Naive thymus-derived CD4-positive, alpha-beta T cell (primary cell): ENCODE measurements around the gene UGT1A4. TPM values are rescaled to one million over a fixed set of nuclear protein-coding genes. Genes with fewer than 3 reads are reported as not detected.

Source experiments
- ATAC-seq: fragments of 150-1000 bp; cut with Tn5 transposase; 2 replicates; pipeline ENCODE4 v1.10.0; 2021; ENCODE audit warnings: mild to moderate bottlenecking, moderate library complexity
- CTCF ChIA-PET: fragments of 350-600 bp; sonication (Branson Sonifier 250); formaldehyde crosslinking; loops from one replicate; lab custom pipeline; 2021; ENCODE audit warnings: antibody characterized with exemption; lab: Charles Lee
- POLR2A ChIA-PET: fragments of 350-600 bp; sonication (Branson Sonifier 250); formaldehyde crosslinking; loops from one replicate; lab custom pipeline; 2021; ENCODE audit warnings: antibody characterized with exemption, inconsistent platforms; lab: Charles Lee
- DNase-seq, 9 donors: peaks; one replicate each; pipeline versions ENCODE4 v3.0.0 to v3.0.0-alpha.2; 2020 to 2022; ENCODE audit warnings: mixed read lengths in 1 of 9
- H3K27ac ChIP-seq: one replicate; pipeline ENCODE4 v1.7.0; 2013; ENCODE audit warnings: mild to moderate bottlenecking, low read depth, low read length, moderate library complexity
- H3K27me3 ChIP-seq, 2 donors: one replicate each; pipeline ENCODE4 v1.7.0; 2013; ENCODE audit warnings: low read length in 2 of 2, mild to moderate bottlenecking in 2 of 2, moderate library complexity in 2 of 2; ENCODE audit not compliant: control insufficient read depth in 2 of 2, insufficient read depth in 2 of 2
- H3K36me3 ChIP-seq, 3 experiments: 1 replicate in 2 of 3; 2 replicates in 1 of 3; pipeline ENCODE4 v1.7.0; 2013; ENCODE audit warnings: low read length in 3 of 3, mild to moderate bottlenecking in 3 of 3, moderate library complexity in 1 of 3; ENCODE audit not compliant: insufficient read depth in 3 of 3, control insufficient read depth in 2 of 3
- H3K4me1 ChIP-seq, 2 donors: one replicate each; pipeline ENCODE4 v1.7.0; 2013; ENCODE audit warnings: low read length in 2 of 2, mild to moderate bottlenecking in 2 of 2, moderate library complexity in 1 of 2; ENCODE audit not compliant: control insufficient read depth in 2 of 2, insufficient read depth in 2 of 2
- H3K4me3 ChIP-seq: 2 replicates; pipeline ENCODE4 v1.7.0; 2013; ENCODE audit warnings: mild to moderate bottlenecking, low read length
- H3K9me3 ChIP-seq, 3 experiments: 1 replicate in 2 of 3; 2 replicates in 1 of 3; pipeline ENCODE4 v1.7.0; 2013; ENCODE audit warnings: low read length in 3 of 3; ENCODE audit not compliant: control insufficient read depth in 2 of 3
- H3K27ac Mint-ChIP-seq, 9 donors: one replicate each; pipeline ENCODE4 v1.8.0; 2020 to 2022; ENCODE audit warnings: mixed read lengths in 9 of 9, mild to moderate bottlenecking in 8 of 9, moderate library complexity in 5 of 9, inconsistent platforms in 2 of 9
- H3K27me3 Mint-ChIP-seq, 5 donors: one replicate each; pipeline ENCODE4 v1.8.0; 2021 to 2022; ENCODE audit warnings: mixed read lengths in 5 of 5, mild to moderate bottlenecking in 1 of 5
- H3K36me3 Mint-ChIP-seq, 5 donors: one replicate each; pipeline ENCODE4 v1.8.0; 2020 to 2022; ENCODE audit warnings: mixed read lengths in 5 of 5, mild to moderate bottlenecking in 3 of 5, inconsistent platforms in 1 of 5
- H3K4me1 Mint-ChIP-seq, 7 donors: one replicate each; pipeline ENCODE4 v1.8.0; 2020 to 2022; ENCODE audit warnings: mixed read lengths in 7 of 7, mild to moderate bottlenecking in 3 of 7, inconsistent platforms in 1 of 7
- H3K4me3 Mint-ChIP-seq, 10 donors: one replicate each; pipeline ENCODE4 v1.8.0; 2020 to 2022; ENCODE audit warnings: mild to moderate bottlenecking in 10 of 10, mixed read lengths in 10 of 10, moderate library complexity in 6 of 10, inconsistent platforms in 2 of 10
- H3K9me3 Mint-ChIP-seq, 11 donors: one replicate each; pipeline ENCODE4 v1.8.0; 2020 to 2022; ENCODE audit warnings: mixed read lengths in 11 of 11, mild to moderate bottlenecking in 4 of 11, inconsistent platforms in 1 of 11, moderate library complexity in 1 of 11
- intact Hi-C, 2 donors: fragments of 100-400 bp; cut with micrococcal nuclease; formaldehyde crosslinking; loops; one replicate each; pipeline ENCODE4 v1.15.1; 2023
- polyA plus RNA-seq, 2 donors: library from polyadenylated mRNA; unstranded; fragments of 300-500 nt; fragmentation: Illumina TruSeq; gene quantifications; one replicate each; pipeline ENCODE4 v1.2.3, GENCODE V29; 2021
- total RNA-seq, 6 experiments: library from RNA in 5 of 6; stranded (reverse) in 5 of 6; gene quantifications; 1 replicate in 5 of 6; 2 replicates in 1 of 6; pipeline ENCODE4 v1.2.3 and lab custom pipeline; 2021 to 2026

The UGT1A4 gene
- total and polyA plus RNA-seq, 7 experiments from 2014 or later = not detected

- Histone ChIP-seq H3K9me3 (no peaks in the 10 kb centered on the region), H3K4me3 (no peak overlapping the region), H3K27ac (no peak overlapping the region), H3K27me3 (peaks cover 0 to 7% of the 10 kb centered on the region in 2 donors), H3K4me1 (no peaks in the 10 kb centered on the region), H3K36me3 (no peaks in the 10 kb centered on the region)
- no peak for DNase-seq
- Mint-ChIP-seq H3K36me3 (peaks cover 0 to 5% (median 0%) of the 10 kb centered on the region in 5 donors), H3K9me3 (peaks cover 0 to 10% (median 3%) of the 10 kb centered on the region in 11 donors), H3K4me1 (no peaks in the 10 kb centered on the region), H3K27ac (no peak overlapping the region), H3K4me3 (no peak overlapping the region), H3K27me3 (peaks cover 9 to 32% (median 14%) of the 10 kb centered on the region in 5 donors)
- no peak for ATAC-seq
- POLR2A ChIA-PET = no interaction called here
- CTCF ChIA-PET = no interaction called here
- intact Hi-C loops = no loop called here
Observed at GRCh38 chr2:233705911-233706506, 12.5 kb upstream of the UGT1A4 start.

GRCh38 chr2:233706720-233707119 is 11.8 kb upstream of the UGT1A4 start:
- H3K9me3 Mint-ChIP-seq = peaks cover 0 to 10% (median 3%) of the 10 kb centered on the region in 11 donors
- H3K4me3 Mint-ChIP-seq = no peak overlapping the region
- DNase-seq (no peak), ATAC-seq (no peak)
- H3K36me3 ChIP-seq = no peaks in the 10 kb centered on the region
- H3K4me1 ChIP-seq = no peaks in the 10 kb centered on the region
- intact Hi-C loops = no loop called here
- no peaks in the 10 kb centered on the region for H3K4me1 Mint-ChIP-seq
- H3K9me3 ChIP-seq = no peaks in the 10 kb centered on the region
- ChIA-PET POLR2A (no interaction called here), CTCF (no interaction called here)
- H3K4me3 ChIP-seq = no peak overlapping the region
- H3K36me3 Mint-ChIP-seq = peaks cover 0 to 5% (median 0%) of the 10 kb centered on the region in 5 donors
- peaks cover 0 to 7% of the 10 kb centered on the region in 2 donors for H3K27me3 ChIP-seq
- H3K27me3 Mint-ChIP-seq = peaks cover 13 to 33% (median 19%) of the 10 kb centered on the region in 5 donors
- no peak overlapping the region for H3K27ac Mint-ChIP-seq
- H3K27ac ChIP-seq = no peak overlapping the region

GRCh38 chr2:233707940-233708644 is 10.4 kb upstream of the UGT1A4 start:
- Mint-ChIP-seq H3K27me3 (peaks cover 13 to 31% (median 25%) of the 10 kb centered on the region in 5 donors), H3K4me3 (no peak overlapping the region), H3K36me3 (peaks cover 0 to 5% (median 0%) of the 10 kb centered on the region in 5 donors), H3K4me1 (no peaks in the 10 kb centered on the region), H3K9me3 (peaks cover 0 to 10% (median 3%) of the 10 kb centered on the region in 11 donors), H3K27ac (no peak overlapping the region)
- Histone ChIP-seq H3K27ac (no peak overlapping the region), H3K4me3 (no peak overlapping the region), H3K36me3 (no peaks in the 10 kb centered on the region), H3K4me1 (no peaks in the 10 kb centered on the region), H3K27me3 (peaks cover 0 to 7% of the 10 kb centered on the region in 2 donors), H3K9me3 (no peaks in the 10 kb centered on the region)
- DNase-seq = no peak
- ChIA-PET POLR2A (no interaction called here), CTCF (no interaction called here)
- no peak for ATAC-seq
- intact Hi-C loops = no loop called here

GRCh38 chr2:233708942-233709341 is 9.6 kb upstream of the UGT1A4 start:
- no peak overlapping the region for H3K4me3 ChIP-seq
- H3K27ac ChIP-seq = no peak overlapping the region
- Mint-ChIP-seq H3K27ac (no peak overlapping the region), H3K36me3 (peaks cover 0 to 4% (median 0%) of the 10 kb centered on the region in 5 donors), H3K27me3 (peaks cover 20 to 36% (median 25%) of the 10 kb centered on the region in 5 donors), H3K4me3 (no peak overlapping the region), H3K4me1 (peaks cover 0 to 4% (median 0%) of the 10 kb centered on the region in 7 donors), H3K9me3 (peaks cover 0 to 8% (median 3%) of the 10 kb centered on the region in 11 donors)
- POLR2A ChIA-PET = no interaction called here
- intact Hi-C loops = no loop called here
- H3K27me3 ChIP-seq = peaks cover 0 to 7% of the 10 kb centered on the region in 2 donors
- DNase-seq = no peak
- H3K36me3 ChIP-seq = no peaks in the 10 kb centered on the region
- CTCF ChIA-PET = no interaction called here
- no peaks in the 10 kb centered on the region for H3K4me1 ChIP-seq
- ATAC-seq = no peak
- no peaks in the 10 kb centered on the region for H3K9me3 ChIP-seq

- Mint-ChIP-seq H3K4me3 (no peak overlapping the region), H3K9me3 (no peaks in the 10 kb centered on the region), H3K36me3 (no peaks in the 10 kb centered on the region), H3K27me3 (peaks cover 21 to 40% (median 23%) of the 10 kb centered on the region in 5 donors), H3K4me1 (peaks cover 0 to 5% (median 0%) of the 10 kb centered on the region in 7 donors), H3K27ac (peak overlapping the region in 1 of 9 donors; percentile 17)
- H3K9me3 ChIP-seq = no peaks in the 10 kb centered on the region
- H3K4me1 ChIP-seq = no peaks in the 10 kb centered on the region
- ATAC-seq = peak; percentile 75
- no peaks in the 10 kb centered on the region for H3K36me3 ChIP-seq
- ChIA-PET POLR2A (no interaction called here), CTCF (interaction anchor here (1.1 to 1.7 kb wide), 3 partner anchors 80 to 791 kb away, joined by 3 to 5 read pairs (median 3); no protein-coding TSS in a partner anchor)
- intact Hi-C loops = loop anchor here (2.0 to 5.0 kb wide), 7 partner anchors 145 to 1105 kb away; partner anchors contain the start of genes ATG16L1 (in 1 of the 2) and USP40 (in 1 of the 2)
- H3K27me3 ChIP-seq = peaks cover 0 to 6% of the 10 kb centered on the region in 2 donors
- H3K27ac ChIP-seq = no peak overlapping the region
- DNase-seq = peak; percentile 16 to 66 (median 48)
- no peak overlapping the region for H3K4me3 ChIP-seq
Observed at GRCh38 chr2:233711312-233712008, 7.1 kb upstream of the UGT1A4 start.

- intact Hi-C loops = loop anchor here in 1 of 2 donors (5.0 kb wide), 4 partner anchors 310 to 860 kb away; partner anchors contain the start of gene ATG16L1
- CTCF ChIA-PET = interaction anchor here (1.3 kb wide), 1 partner anchor 788 kb away, joined by 3 read pairs; no protein-coding TSS in a partner anchor
- ATAC-seq (no peak), DNase-seq (no peak)
- Histone ChIP-seq H3K27me3 (peaks cover 0 to 6% of the 10 kb centered on the region in 2 donors), H3K4me1 (no peaks in the 10 kb centered on the region), H3K36me3 (no peaks in the 10 kb centered on the region), H3K4me3 (no peak within 1 kb of the TSS), H3K27ac (no peak within 1 kb of the TSS), H3K9me3 (no peaks in the 10 kb centered on the region)
- Mint-ChIP-seq H3K36me3 (no peaks in the 10 kb centered on the region), H3K9me3 (no peaks in the 10 kb centered on the region), H3K4me1 (peaks cover 0 to 5% (median 0%) of the 10 kb centered on the region in 7 donors), H3K27me3 (peaks cover 15 to 44% (median 36%) of the 10 kb centered on the region in 5 donors), H3K4me3 (no peak within 1 kb of the TSS), H3K27ac (no peak within 1 kb of the TSS)
- POLR2A ChIA-PET = no interaction called here
Observed at GRCh38 chr2:233712611-233713261, 5.8 kb upstream of the UGT1A4 start, which contains the start of gene UGT1A5. UGT1A5 (plus strand) TSS chr2:233712907; CDS start chr2:233712992, 85 bp downstream.
